ENCODE measurements around the gene ULBP1. TPM values are rescaled to one million over a fixed set of nuclear protein-coding genes. Genes with fewer than 3 reads are reported as not detected.
A peak's percentile ranks its signal among the peaks of the same experiment; 100 is the strongest.
"Not testable (repeated sequence)": the region's sequence is repeated elsewhere in the genome, so short reads cannot be mapped to it uniquely, and the experiment has no call there.

The ULBP1 gene
- total and polyA plus RNA-seq, 11 donors: 0.10 to 0.52 (median 0.25) TPM

GRCh38 chr6:150016324-150017185 lies 52.8 kb downstream of the ULBP1 start:
- peaks cover 0 to 10% (median 0%) of the 10 kb centered on the region in 12 donors for H3K4me1 ChIP-seq
- intact Hi-C loops (cut with DNase I): loop anchor here (1.0 to 10.0 kb wide), 7 partner anchors 52 to 184 kb away; partner anchors contain the start of gene ULBP1 (in 1 of the 10)
- H3K36me3 ChIP-seq: no peaks in the 10 kb centered on the region
- DNase-seq: peak in 4 of 5 donors; percentile 37 to 68 (median 56)
- H3K4me3 ChIP-seq: no peak overlapping the region
- ATAC-seq: peak; percentile 59 to 86 (median 82)
- no peak overlapping the region for H3K27ac ChIP-seq
- peaks cover 20 to 71% (median 63%) of the 10 kb centered on the region in 9 donors for H3K27me3 ChIP-seq
- 24 to 32% (median 26%) methylated on average over 6 of the region's 6 CpGs for WGBS, 4 donors
- no peaks in the 10 kb centered on the region for H3K9me3 ChIP-seq
- TF ChIP-seq POLR2A (IDR thresholded peaks at IDR 0.05): no peak
- TF ChIP-seq, protein P1, sequence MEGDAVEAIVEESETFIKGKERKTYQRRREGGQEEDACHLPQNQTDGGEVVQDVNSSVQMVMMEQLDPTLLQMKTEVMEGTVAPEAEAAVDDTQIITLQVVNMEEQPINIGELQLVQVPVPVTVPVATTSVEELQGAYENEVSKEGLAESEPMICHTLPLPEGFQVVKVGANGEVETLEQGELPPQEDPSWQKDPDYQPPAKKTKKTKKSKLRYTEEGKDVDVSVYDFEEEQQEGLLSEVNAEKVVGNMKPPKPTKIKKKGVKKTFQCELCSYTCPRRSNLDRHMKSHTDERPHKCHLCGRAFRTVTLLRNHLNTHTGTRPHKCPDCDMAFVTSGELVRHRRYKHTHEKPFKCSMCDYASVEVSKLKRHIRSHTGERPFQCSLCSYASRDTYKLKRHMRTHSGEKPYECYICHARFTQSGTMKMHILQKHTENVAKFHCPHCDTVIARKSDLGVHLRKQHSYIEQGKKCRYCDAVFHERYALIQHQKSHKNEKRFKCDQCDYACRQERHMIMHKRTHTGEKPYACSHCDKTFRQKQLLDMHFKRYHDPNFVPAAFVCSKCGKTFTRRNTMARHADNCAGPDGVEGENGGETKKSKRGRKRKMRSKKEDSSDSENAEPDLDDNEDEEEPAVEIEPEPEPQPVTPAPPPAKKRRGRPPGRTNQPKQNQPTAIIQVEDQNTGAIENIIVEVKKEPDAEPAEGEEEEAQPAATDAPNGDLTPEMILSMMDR (IDR thresholded peaks at IDR 0.05): peak; percentile 58 to 78 (median 66)

DNA sequence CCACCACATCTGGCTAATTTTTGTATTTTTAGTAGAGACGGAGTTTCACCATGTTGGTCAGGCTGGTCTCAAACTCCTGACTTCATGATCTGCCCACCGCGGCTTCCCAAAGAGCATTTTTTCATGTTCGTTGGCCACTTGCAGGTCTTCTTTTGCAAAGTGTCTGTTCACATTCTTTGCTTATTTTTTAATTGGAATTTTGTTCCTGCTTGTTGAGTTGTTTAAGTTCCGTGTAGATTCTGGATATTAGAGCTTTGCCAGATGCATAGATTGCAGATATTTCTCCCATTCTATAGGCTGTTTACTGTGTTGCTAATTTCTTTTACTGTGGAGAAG lies 53.4 kb downstream of the ULBP1 start:
- peaks cover 0 to 10% (median 0%) of the 10 kb centered on the region in 12 donors for H3K4me1 ChIP-seq
- WGBS, 4 donors: 4 to 10% (median 5%) methylated on average over 5 of the region's 5 CpGs
- ATAC-seq, H3K27ac ChIP-seq, H3K36me3 ChIP-seq, H3K9me3 ChIP-seq, DNase-seq, H3K4me3 ChIP-seq: not testable (repeated sequence)
- intact Hi-C loops (cut with DNase I): loop anchor here (1.0 to 10.0 kb wide), 7 partner anchors 52 to 185 kb away; partner anchors contain the start of gene ULBP1 (in 1 of the 10)
- H3K27me3 ChIP-seq: peaks cover 20 to 66% (median 57%) of the 10 kb centered on the region in 9 donors
- TF ChIP-seq, protein P1 (IDR thresholded peaks at IDR 0.05): peak in 1 of 12 donors; percentile 1

GRCh38 chr6:150018846-150019580 lies 55.3 kb downstream of the ULBP1 start:
- TF ChIP-seq, protein P1 (IDR thresholded peaks at IDR 0.05): no peak
- TF ChIP-seq POLR2A (IDR thresholded peaks at IDR 0.05): no peak
- 53 to 69% (median 56%) methylated on average over 6 of the region's 6 CpGs for WGBS, 4 donors

DNA sequence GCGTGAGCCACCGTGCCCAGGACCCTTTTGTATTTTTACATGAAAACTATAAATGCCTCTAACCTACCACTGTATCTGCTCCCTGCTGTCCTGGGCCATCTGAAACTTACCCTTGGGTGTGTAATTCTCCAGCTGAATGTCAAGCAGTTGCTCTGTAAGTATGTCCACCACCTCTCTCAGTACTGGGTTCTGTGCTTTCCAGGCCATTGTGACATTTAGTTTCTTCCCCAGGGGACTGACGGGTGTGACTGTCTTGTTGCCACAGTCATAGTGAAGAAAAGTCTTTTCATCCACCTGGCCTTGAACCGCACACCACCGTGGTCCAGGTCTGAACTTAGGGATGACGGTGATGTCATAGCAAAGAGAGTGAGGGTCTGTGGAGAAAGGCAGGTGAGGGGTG lies 58.1 kb downstream of the ULBP1 start:
- intact Hi-C loops (cut with DNase I): loop anchor here in 1 of 10 donors (10.0 kb wide), 1 partner anchor 187 kb away; no protein-coding TSS in a partner anchor
- ATAC-seq, H3K27ac ChIP-seq, H3K9me3 ChIP-seq, H3K36me3 ChIP-seq, H3K4me3 ChIP-seq, DNase-seq: not testable (repeated sequence)
- 85 to 95% (median 88%) methylated on average over 2 to 3 of the region's 6 CpGs for WGBS, 4 donors
- Histone ChIP-seq H3K27me3 (peaks cover 7 to 56% (median 43%) of the 10 kb centered on the region in 9 donors), H3K4me1 (peaks cover 0 to 14% (median 11%) of the 10 kb centered on the region in 12 donors)

More at GRCh38 chr6:150018846-150019580, 55.3 kb downstream of the ULBP1 start:
- Histone ChIP-seq H3K4me3 (no peak overlapping the region), H3K27ac (no peak overlapping the region), H3K36me3 (no peaks in the 10 kb centered on the region), H3K4me1 (peaks cover 0 to 10% (median 0%) of the 10 kb centered on the region in 12 donors), H3K27me3 (peaks cover 14 to 56% (median 45%) of the 10 kb centered on the region in 9 donors), H3K9me3 (no peaks in the 10 kb centered on the region)
- intact Hi-C loops (cut with DNase I): loop anchor here in 7 of 10 donors (5.0 to 10.0 kb wide), 4 partner anchors 54 to 187 kb away; partner anchors contain the start of gene ULBP1 (in 1 of the 7)
- no peak for ATAC-seq
- no peak for DNase-seq

Other genes starting within 250 kb of the ULBP1 start
- gene LATS1, start 245.8 kb upstream of the ULBP1 start, total RNA-seq: 10 to 100 TPM in 7 of 9 donors, 1 to 10 TPM in 2; 9.4 to 18.5 (median 10.9) TPM
- 1 to 10 TPM; 5.3 TPM for gene LATS1, start 245.8 kb upstream of the ULBP1 start, polyA plus RNA-seq
- 10 to 100 TPM; 14.5 to 32.9 (median 27.2) TPM for gene NUP43, start 217.4 kb upstream of the ULBP1 start, total RNA-seq
- gene NUP43, start 217.4 kb upstream of the ULBP1 start, polyA plus RNA-seq: 10 to 100 TPM; 12.2 to 17.4 TPM
- gene PCMT1, start 214.2 kb upstream of the ULBP1 start, total RNA-seq: 100 to 1,000 TPM; 128 to 186 (median 164) TPM
- 100 to 1,000 TPM in 1 of 2 donors, 10 to 100 TPM in 1; 72.2 to 243 TPM for gene PCMT1, start 214.2 kb upstream of the ULBP1 start, polyA plus RNA-seq
- gene LRP11, start 99.6 kb upstream of the ULBP1 start, total RNA-seq: 10 to 100 TPM; 10.2 to 23.8 (median 13.2) TPM
- 1 to 10 TPM; 5.0 to 8.1 TPM for gene LRP11, start 99.6 kb upstream of the ULBP1 start, polyA plus RNA-seq
- 1 to 10 TPM in 1 of 9 donors, under 1 TPM in 3, not detected in 5; 0.12 to 5.0 (median 0.50) TPM for gene RAET1E, start 65.8 kb upstream of the ULBP1 start, total RNA-seq
- gene RAET1E, start 65.8 kb upstream of the ULBP1 start, polyA plus RNA-seq: under 1 TPM in 1 of 2 donors, not detected in 1; 0.46 TPM
- 1 to 10 TPM in 1 of 9 donors, under 1 TPM in 1, not detected in 7; 0.25 to 1.9 TPM for gene RAET1G, start 40.8 kb upstream of the ULBP1 start, total RNA-seq
- under 1 TPM in 1 of 2 donors, not detected in 1; 0.22 TPM for gene RAET1G, start 40.8 kb upstream of the ULBP1 start, polyA plus RNA-seq
- 1 to 10 TPM in 3 of 9 donors, under 1 TPM in 6; 0.27 to 2.3 (median 0.85) TPM for gene ULBP2, start 21.9 kb upstream of the ULBP1 start, total RNA-seq
- 1 to 10 TPM in 1 of 2 donors, under 1 TPM in 1; 0.34 to 3.7 TPM for gene ULBP2, start 21.9 kb upstream of the ULBP1 start, polyA plus RNA-seq
- gene RAET1L, start 61.6 kb downstream of the ULBP1 start, total RNA-seq: not detected
- gene RAET1L, start 61.6 kb downstream of the ULBP1 start, polyA plus RNA-seq: not detected
- 1 to 10 TPM in 6 of 9 donors, under 1 TPM in 3; 0.72 to 1.8 (median 1.3) TPM for gene ULBP3, start 105.2 kb downstream of the ULBP1 start, total RNA-seq
- gene ULBP3, start 105.2 kb downstream of the ULBP1 start, polyA plus RNA-seq: 1 to 10 TPM in 1 of 2 donors, not detected in 1; 3.6 TPM
- 100 to 1,000 TPM in 2 of 9 donors, 10 to 100 TPM in 7; 62.3 to 143 (median 83.0) TPM for gene PPP1R14C, start 179.1 kb downstream of the ULBP1 start, total RNA-seq
- gene PPP1R14C, start 179.1 kb downstream of the ULBP1 start, polyA plus RNA-seq: 10 to 100 TPM; 41.1 to 64.6 TPM